Hepatocyte (in vitro differentiated cells): Measurements from ENCODE around the gene CLDN3. TPM values are rescaled to one million over a fixed set of nuclear protein-coding genes. Genes with fewer than 3 reads are reported as not detected.

ENCODE experiments used
- DNase-seq: peaks from one replicate; pipeline ENCODE4 v3.0.0-alpha.2; 2016; ENCODE audit warnings: low spot score
- H2AFZ ChIP-seq: fragments of 200-600 bp; sonication (generic); 2 replicates; pipeline ENCODE4 v1.6.0; 2016; ENCODE audit warnings: antibody characterized with exemption, mild to moderate bottlenecking
- H3K27ac ChIP-seq: fragments of 200-600 bp; sonication (generic); 2 replicates; pipeline ENCODE4 v1.5.1; 2016; ENCODE audit warnings: mild to moderate bottlenecking
- H3K27me3 ChIP-seq: fragments of 200-600 bp; sonication (generic); 2 replicates; pipeline ENCODE4 v1.6.1; 2016
- H3K36me3 ChIP-seq: fragments of 200-600 bp; sonication (generic); replicated peaks from 2 replicates; pipeline ENCODE4 v1.5.1; 2016; ENCODE audit warnings: low read depth; ENCODE audit not compliant: insufficient read depth
- H3K4me1 ChIP-seq: fragments of 200-600 bp; sonication (generic); 2 replicates; pipeline ENCODE4 v1.5.1; 2016; ENCODE audit warnings: mild to moderate bottlenecking, moderate library complexity; ENCODE audit not compliant: insufficient read depth
- H3K4me2 ChIP-seq: fragments of 200-600 bp; sonication (generic); 2 replicates; pipeline ENCODE4 v1.6.0; 2016
- H3K4me3 ChIP-seq: fragments of 200-600 bp; sonication (generic); 2 replicates; pipeline ENCODE4 v1.5.1; 2016; ENCODE audit warnings: mild to moderate bottlenecking
- H3K79me2 ChIP-seq: fragments of 200-600 bp; sonication (generic); 2 replicates; pipeline ENCODE4 v1.6.0; 2017; ENCODE audit warnings: mild to moderate bottlenecking
- H3K9me2 ChIP-seq: fragments of 200-600 bp; sonication (generic); replicated peaks from 2 replicates; pipeline ENCODE4 v1.6.0; 2017; ENCODE audit warnings: mild to moderate bottlenecking; ENCODE audit not compliant: insufficient read depth
- H3K9me3 ChIP-seq: fragments of 200-600 bp; sonication (generic); 2 replicates; pipeline ENCODE4 v1.5.1; 2016; ENCODE audit warnings: low read depth, mild to moderate bottlenecking
- H4K20me1 ChIP-seq: fragments of 200-600 bp; sonication (generic); 2 replicates; pipeline ENCODE4 v1.6.0; 2016; ENCODE audit warnings: mild to moderate bottlenecking; ENCODE audit not compliant: insufficient read depth, poor library complexity, severe bottlenecking
- CTCF ChIP-seq: fragments of 200-600 bp; sonication (generic); IDR thresholded peaks from 2 replicates; pipeline ENCODE4 v1.5.1; 2016; ENCODE audit warnings: antibody characterized with exemption, mild to moderate bottlenecking; ENCODE audit not compliant: poor library complexity
- EZH2 ChIP-seq: fragments of 200-600 bp; sonication (generic); IDR thresholded peaks from 2 replicates; pipeline ENCODE4 v1.6.1; 2016; ENCODE audit warnings: antibody characterized with exemption, mild to moderate bottlenecking, borderline replicate concordance
- EZH2phosphoT487 ChIP-seq: fragments of 200-600 bp; sonication (generic); IDR thresholded peaks from one replicate; pipeline ENCODE4 v1.6.1; 2018; ENCODE audit warnings: antibody characterized with exemption, mild to moderate bottlenecking, low read depth, moderate library complexity; ENCODE audit not compliant: unreplicated experiment, severe bottlenecking
- whole genome bisulfite sequencing: methylation state at CpG from one replicate; pipeline ENCODE4 v1.1.6; 2016; ENCODE audit warnings: low lambda C conversion rate; ENCODE audit errors: missing lambda C conversion rate; 5-methylcytosine and 5-hydroxymethylcytosine counted together
- polyA plus RNA-seq: library from polyadenylated mRNA; unstranded; fragments of >200 nt; fragmentation: Nextera tagmentation; extraction: Ambion mirVana; gene quantifications from 2 replicates; pipeline ENCODE4 v1.2.1, GENCODE V29; 2016
- total RNA-seq: library from RNA; depleted of rRNA; stranded (reverse); fragments of >200 nt; gene quantifications from 2 replicates; pipeline ENCODE4 v1.2.3, GENCODE V29; 2014

CLDN3 gene
- total and polyA plus RNA-seq, 2 experiments from 2014 or later = 53.7 to 142 TPM

- Histone ChIP-seq H3K27me3 (no peaks in the 10 kb centered on the region), H3K9me3 (no peaks in the 10 kb centered on the region), H3K4me2 (peak overlapping the region; percentile 88), H4K20me1 (no peaks in the 10 kb centered on the region), H3K79me2 (peaks cover 14% of the 10 kb centered on the region), H3K4me1 (peaks cover 4% of the 10 kb centered on the region), H3K27ac (peak overlapping the region; percentile 94), H3K36me3 (no peaks in the 10 kb centered on the region), H2AFZ (peak overlapping the region; percentile 44), H3K9me2 (no peaks in the 10 kb centered on the region), H3K4me3 (no peak overlapping the region)
- DNase-seq = no peak
- TF ChIP-seq EZH2 (no peak), EZH2phosphoT487 (no peak), CTCF (no peak)
- WGBS = 74% methylated on average over 17 of the region's 17 CpGs
Observed at GRCh38 chr7:73770860-73771670, 995 bp upstream of the CLDN3 start.

- Histone ChIP-seq H3K36me3 (no peaks in the 10 kb centered on the region), H3K9me2 (no peaks in the 10 kb centered on the region), H3K4me1 (peaks cover 4% of the 10 kb centered on the region), H3K9me3 (no peaks in the 10 kb centered on the region), H4K20me1 (no peaks in the 10 kb centered on the region), H3K4me3 (peak overlapping the region; percentile 23), H3K4me2 (peak overlapping the region; percentile 88), H3K27me3 (no peaks in the 10 kb centered on the region), H2AFZ (no peak overlapping the region), H3K27ac (peak overlapping the region; percentile 94), H3K79me2 (peaks cover 14% of the 10 kb centered on the region)
- 81% methylated on average over 46 of the region's 49 CpGs for WGBS
- no peak for TF ChIP-seq EZH2
- TF ChIP-seq EZH2phosphoT487 = no peak
- no peak for TF ChIP-seq CTCF
- DNase-seq = no peak
Observed at GRCh38 chr7:73769481-73770001, 529 bp downstream of the CLDN3 start.

- Histone ChIP-seq H3K4me1 (peaks cover 1% of the 10 kb centered on the region), H2AFZ (no peak overlapping the region), H3K36me3 (no peaks in the 10 kb centered on the region), H3K4me3 (no peak overlapping the region), H3K9me3 (no peaks in the 10 kb centered on the region), H3K9me2 (no peaks in the 10 kb centered on the region), H3K27me3 (no peaks in the 10 kb centered on the region), H4K20me1 (no peaks in the 10 kb centered on the region), H3K4me2 (peak overlapping the region; percentile 88), H3K79me2 (peaks cover 14% of the 10 kb centered on the region), H3K27ac (peak overlapping the region; percentile 94)
- WGBS = 92% methylated on average over 51 of the region's 53 CpGs
- TF ChIP-seq CTCF = no peak
- TF ChIP-seq EZH2 = no peak
- TF ChIP-seq EZH2phosphoT487 = no peak
- DNase-seq = no peak
Observed at GRCh38 chr7:73768641-73769480, 1.2 kb downstream of the CLDN3 start.
